SK-N-SH (cell line): Measurements from ENCODE around the gene ARHGEF12. TPM values are rescaled to one million over a fixed set of nuclear protein-coding genes. Genes with fewer than 3 reads are reported as not detected.

ENCODE experiments used
- CTCF ChIA-PET: fragments of 300-600, 350-600 bp; formaldehyde crosslinking; extraction: SDS; loops from one replicate; lab custom pipeline; 2021; lab: Yijun Ruan, JAX
- POLR2A ChIA-PET: fragments of 350-600 bp; sonication (Branson Sonifier 250); formaldehyde crosslinking; extraction: SDS; loops from one replicate; lab custom pipeline; 2020; ENCODE audit warnings: antibody characterized with exemption, inconsistent platforms; lab: Yijun Ruan, JAX
- DNase-seq: peaks from one replicate; pipeline ENCODE4 v3.0.0; 2012
- H2AFZ ChIP-seq: fragments of 200-600 bp; sonication (generic); 2 replicates; pipeline ENCODE4 v1.8.1; 2016; ENCODE audit warnings: antibody characterized with exemption, mild to moderate bottlenecking, low read depth
- H3F3A ChIP-seq: fragments of 200-600 bp; sonication (generic); replicated peaks from 2 replicates; pipeline ENCODE3; 2016; ENCODE audit warnings: antibody characterized with exemption, mild to moderate bottlenecking; ENCODE audit not compliant: insufficient read depth
- H3K27ac ChIP-seq, 2 experiments: fragments of 200-500 bp in 1 of 2; fragments of 200-600 bp in 1 of 2; sonication (Bioruptor generic) in 1 of 2; sonication (generic), shearing (Covaris generic) in 1 of 2; 2 replicates each; pipeline versions ENCODE4 v1.5.1 to v1.6.1; 2014 to 2016; ENCODE audit warnings: low read depth in 2 of 2, inconsistent platforms in 1 of 2, low read length in 1 of 2, mild to moderate bottlenecking in 1 of 2, mixed read lengths in 1 of 2
- H3K27me3 ChIP-seq: fragments of 200-600 bp; sonication (generic), shearing (Covaris generic); 2 replicates; pipeline ENCODE4 v1.6.1; 2016; ENCODE audit warnings: mixed run types; ENCODE audit not compliant: insufficient read depth
- H3K36me3 ChIP-seq, 2 experiments: fragments of 200-500 bp in 1 of 2; fragments of 200-600 bp in 1 of 2; sonication (Bioruptor generic) in 1 of 2; sonication (generic) in 1 of 2; replicated peaks in 1 of 2; 2 replicates each; pipeline versions ENCODE3 to v1.5.1; 2014 to 2016; ENCODE audit warnings: low read length in 1 of 2, mild to moderate bottlenecking in 1 of 2; ENCODE audit not compliant: insufficient read depth in 2 of 2, control insufficient read depth in 1 of 2
- H3K4me1 ChIP-seq, 2 experiments: fragments of 200-500 bp in 1 of 2; fragments of 200-600 bp in 1 of 2; sonication (Bioruptor generic) in 1 of 2; sonication (generic), shearing (Covaris generic) in 1 of 2; 2 replicates each; pipeline versions ENCODE4 v1.5.1 to v1.6.1; 2014 to 2016; ENCODE audit warnings: low read depth in 1 of 2, low read length in 1 of 2, mixed run types in 1 of 2; ENCODE audit not compliant: insufficient read depth in 2 of 2, control insufficient read depth in 1 of 2
- H3K4me2 ChIP-seq: fragments of 200-600 bp; sonication (generic), shearing (Covaris generic); 2 replicates; pipeline ENCODE4 v1.6.1; 2017; ENCODE audit warnings: mixed run types
- H3K4me3 ChIP-seq, 2 experiments: fragments of 200-500 bp in 1 of 2; fragments of 200-600 bp in 1 of 2; sonication (Bioruptor generic) in 1 of 2; sonication (generic), shearing (Covaris generic) in 1 of 2; 2 replicates each; pipeline versions ENCODE4 v1.5.1 to v1.8.1; 2014 to 2016; ENCODE audit warnings: low read depth in 2 of 2, inconsistent platforms in 1 of 2, low read length in 1 of 2, mild to moderate bottlenecking in 1 of 2, mixed read lengths in 1 of 2, moderate library complexity in 1 of 2
- H3K79me2 ChIP-seq: fragments of 200-600 bp; sonication (generic); 2 replicates; pipeline ENCODE4 v1.8.1; 2017; ENCODE audit warnings: mild to moderate bottlenecking; ENCODE audit not compliant: insufficient read depth
- H3K9ac ChIP-seq: fragments of 200-600 bp; sonication (generic); 2 replicates; pipeline ENCODE4 v1.6.1; 2017; ENCODE audit warnings: mixed run types
- H3K9me2 ChIP-seq: fragments of 200-600 bp; sonication (generic); 2 replicates; pipeline ENCODE4 v1.6.1; 2017; ENCODE audit warnings: mixed run types
- H3K9me3 ChIP-seq: fragments of 200-600 bp; sonication (generic); 2 replicates; pipeline ENCODE4 v1.6.1; 2017; ENCODE audit warnings: mixed run types, mild to moderate bottlenecking, moderate library complexity
- H4K20me1 ChIP-seq: fragments of 200-600 bp; sonication (generic); 2 replicates; pipeline ENCODE4 v1.6.1; 2017; ENCODE audit warnings: mild to moderate bottlenecking, mixed run types; ENCODE audit not compliant: insufficient read depth
- CHD2 ChIP-seq: fragments of 150-350 bp; IDR thresholded peaks from 2 replicates; pipeline ENCODE4 v1.6.1; 2018; ENCODE audit warnings: low read length; ENCODE audit not compliant: partially characterized antibody
- ELF1 ChIP-seq: IDR thresholded peaks from 2 replicates; pipeline ENCODE4 v1.4.0; 2012
- EZH2phosphoT487 ChIP-seq: fragments of 200-600 bp; sonication (generic); IDR thresholded peaks from 2 replicates; pipeline ENCODE4 v1.6.1; 2017; ENCODE audit warnings: low read depth, mixed run types, mild to moderate bottlenecking, antibody characterized with exemption, moderate library complexity, borderline replicate concordance
- GABPA ChIP-seq: IDR thresholded peaks from 2 replicates; pipeline ENCODE4 v1.4.0; 2012; ENCODE audit warnings: low read depth, mild to moderate bottlenecking
- JUND ChIP-seq: IDR thresholded peaks from 2 replicates; pipeline ENCODE4 v1.4.0; 2012
- NFIC ChIP-seq: IDR thresholded peaks from 2 replicates; pipeline ENCODE4 v1.4.0; 2012; ENCODE audit warnings: borderline replicate concordance
- POLR2AphosphoS5 ChIP-seq: IDR thresholded peaks from 2 replicates; pipeline ENCODE4 v1.6.1; 2012; ENCODE audit warnings: low read depth, low read length
- RFX5 ChIP-seq: IDR thresholded peaks from 2 replicates; pipeline ENCODE4 v1.6.1; 2012; ENCODE audit warnings: mild to moderate bottlenecking, improper control_type of control experiment, low read length
- SIN3A ChIP-seq: IDR thresholded peaks from 2 replicates; pipeline ENCODE4 v1.6.1; 2012; ENCODE audit warnings: low read depth, mild to moderate bottlenecking, low read length, moderate library complexity, borderline replicate concordance
- SMC3 ChIP-seq: IDR thresholded peaks from 2 replicates; pipeline ENCODE4 v1.6.1; 2012; ENCODE audit warnings: low read depth, low read length, improper control_type of control experiment
- TAF1 ChIP-seq: IDR thresholded peaks from 2 replicates; pipeline ENCODE4 v1.6.1; 2012; ENCODE audit warnings: low read depth, mild to moderate bottlenecking, low read length, moderate library complexity, borderline replicate concordance
- TCF12 ChIP-seq: IDR thresholded peaks from 2 replicates; pipeline ENCODE4 v1.4.0; 2012
- TEAD4 ChIP-seq: IDR thresholded peaks from 2 replicates; pipeline ENCODE4 v1.4.0; 2012; ENCODE audit warnings: mild to moderate bottlenecking, borderline replicate concordance; ENCODE audit not compliant: insufficient read depth
- WGBS: methylation state at CpG from one replicate; pipeline ENCODE4 v1.1.6; 2017; ENCODE audit warnings: low lambda C conversion rate; 5-methylcytosine and 5-hydroxymethylcytosine counted together
- polyA plus RNA-seq, 3 experiments: library from polyadenylated mRNA; depleted of rRNA; stranded (reverse); fragments of >200 nt; gene quantifications; 2 replicates each; pipeline ENCODE4 v1.2.3, GENCODE V29; 2012
- TF ChIP-seq, protein P1 (sequence below): IDR thresholded peaks from 2 replicates; pipeline ENCODE4; 2012
- TF ChIP-seq, protein P2 (sequence below): IDR thresholded peaks from 2 replicates; pipeline ENCODE4 v1.6.1; 2012; ENCODE audit warnings: mild to moderate bottlenecking, low read depth, low read length, moderate library complexity
- TF ChIP-seq, protein P3 (sequence below): fragments of 150-350 bp; IDR thresholded peaks from 2 replicates; pipeline ENCODE4 v1.6.1; 2017; ENCODE audit warnings: antibody characterized with exemption, low read length, low read depth, borderline replicate concordance
- TF ChIP-seq, protein P4 (sequence below): IDR thresholded peaks from 2 replicates; pipeline ENCODE4 v1.4.0; 2012; ENCODE audit warnings: low read depth, borderline replicate concordance
- TF ChIP-seq, protein P5 (sequence below): IDR thresholded peaks from 2 replicates; pipeline ENCODE4 v1.4.0; 2012; ENCODE audit warnings: low read depth, borderline replicate concordance
- TF ChIP-seq, protein P6 (sequence below): fragments of 150-350 bp; IDR thresholded peaks from 2 replicates; pipeline ENCODE4 v1.6.1; 2016; ENCODE audit warnings: mild to moderate bottlenecking, low read depth, low read length

The ARHGEF12 gene
- polyA plus RNA-seq, 1 of the 3 experiments (the other 2 are of a cell fraction), result 12.3 TPM

DNA sequence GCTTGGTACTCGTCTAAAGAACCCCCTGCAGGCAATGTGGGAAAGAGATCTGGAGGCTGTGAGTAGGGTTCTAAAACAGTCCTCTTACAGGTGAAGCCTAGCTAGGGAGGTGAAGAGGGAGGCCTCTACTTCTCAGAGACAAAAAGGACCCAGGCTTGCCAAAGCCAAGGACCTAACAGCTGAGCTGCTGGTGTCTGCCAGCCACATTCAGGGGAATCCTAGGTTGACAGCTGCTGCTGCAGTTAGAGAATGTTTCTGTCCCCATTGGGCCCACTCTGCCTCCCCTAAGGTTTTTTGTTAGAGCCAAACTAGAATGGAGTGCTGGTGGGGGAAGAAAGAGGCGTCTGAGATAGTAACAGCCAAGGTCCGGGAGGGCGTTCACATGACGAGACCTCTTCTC lies 37.8 kb upstream of the ARHGEF12 start:
- Histone ChIP-seq H4K20me1 (no peaks in the 10 kb centered on the region), H2AFZ (no peak overlapping the region), H3K9me2 (no peaks in the 10 kb centered on the region), H3K9ac (no peak overlapping the region), H3K4me1 (peaks cover 0 to 26% of the 10 kb centered on the region in 2 experiments; a peak in 2 of 4 replicates), H3K27ac (no peak overlapping the region), H3F3A (peaks cover 4% of the 10 kb centered on the region), H3K4me2 (no peak overlapping the region), H3K4me3 (no peak overlapping the region), H3K27me3 (peaks cover 3% of the 10 kb centered on the region; the same call in 1 of the 2 replicates), H3K36me3 (no peaks in the 10 kb centered on the region), H3K79me2 (no peaks in the 10 kb centered on the region), H3K9me3 (no peaks in the 10 kb centered on the region)
- no peak for DNase-seq
- TF ChIP-seq JUND (no peak), TEAD4 (no peak), ELF1 (no peak), CHD2 (no peak), RFX5 (no peak), SMC3 (no peak), NFIC (no peak), POLR2AphosphoS5 (no peak), TAF1 (no peak), GABPA (no peak), TCF12 (no peak), EZH2phosphoT487 (no peak), SIN3A (no peak)
- TF ChIP-seq, protein P1, sequence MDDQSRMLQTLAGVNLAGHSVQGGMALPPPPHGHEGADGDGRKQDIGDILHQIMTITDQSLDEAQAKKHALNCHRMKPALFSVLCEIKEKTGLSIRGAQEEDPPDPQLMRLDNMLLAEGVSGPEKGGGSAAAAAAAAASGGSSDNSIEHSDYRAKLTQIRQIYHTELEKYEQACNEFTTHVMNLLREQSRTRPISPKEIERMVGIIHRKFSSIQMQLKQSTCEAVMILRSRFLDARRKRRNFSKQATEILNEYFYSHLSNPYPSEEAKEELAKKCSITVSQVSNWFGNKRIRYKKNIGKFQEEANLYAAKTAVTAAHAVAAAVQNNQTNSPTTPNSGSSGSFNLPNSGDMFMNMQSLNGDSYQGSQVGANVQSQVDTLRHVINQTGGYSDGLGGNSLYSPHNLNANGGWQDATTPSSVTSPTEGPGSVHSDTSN, result no peak
- TF ChIP-seq, protein P2, sequence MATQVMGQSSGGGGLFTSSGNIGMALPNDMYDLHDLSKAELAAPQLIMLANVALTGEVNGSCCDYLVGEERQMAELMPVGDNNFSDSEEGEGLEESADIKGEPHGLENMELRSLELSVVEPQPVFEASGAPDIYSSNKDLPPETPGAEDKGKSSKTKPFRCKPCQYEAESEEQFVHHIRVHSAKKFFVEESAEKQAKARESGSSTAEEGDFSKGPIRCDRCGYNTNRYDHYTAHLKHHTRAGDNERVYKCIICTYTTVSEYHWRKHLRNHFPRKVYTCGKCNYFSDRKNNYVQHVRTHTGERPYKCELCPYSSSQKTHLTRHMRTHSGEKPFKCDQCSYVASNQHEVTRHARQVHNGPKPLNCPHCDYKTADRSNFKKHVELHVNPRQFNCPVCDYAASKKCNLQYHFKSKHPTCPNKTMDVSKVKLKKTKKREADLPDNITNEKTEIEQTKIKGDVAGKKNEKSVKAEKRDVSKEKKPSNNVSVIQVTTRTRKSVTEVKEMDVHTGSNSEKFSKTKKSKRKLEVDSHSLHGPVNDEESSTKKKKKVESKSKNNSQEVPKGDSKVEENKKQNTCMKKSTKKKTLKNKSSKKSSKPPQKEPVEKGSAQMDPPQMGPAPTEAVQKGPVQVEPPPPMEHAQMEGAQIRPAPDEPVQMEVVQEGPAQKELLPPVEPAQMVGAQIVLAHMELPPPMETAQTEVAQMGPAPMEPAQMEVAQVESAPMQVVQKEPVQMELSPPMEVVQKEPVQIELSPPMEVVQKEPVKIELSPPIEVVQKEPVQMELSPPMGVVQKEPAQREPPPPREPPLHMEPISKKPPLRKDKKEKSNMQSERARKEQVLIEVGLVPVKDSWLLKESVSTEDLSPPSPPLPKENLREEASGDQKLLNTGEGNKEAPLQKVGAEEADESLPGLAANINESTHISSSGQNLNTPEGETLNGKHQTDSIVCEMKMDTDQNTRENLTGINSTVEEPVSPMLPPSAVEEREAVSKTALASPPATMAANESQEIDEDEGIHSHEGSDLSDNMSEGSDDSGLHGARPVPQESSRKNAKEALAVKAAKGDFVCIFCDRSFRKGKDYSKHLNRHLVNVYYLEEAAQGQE, result no peak
- TF ChIP-seq, protein P3, sequence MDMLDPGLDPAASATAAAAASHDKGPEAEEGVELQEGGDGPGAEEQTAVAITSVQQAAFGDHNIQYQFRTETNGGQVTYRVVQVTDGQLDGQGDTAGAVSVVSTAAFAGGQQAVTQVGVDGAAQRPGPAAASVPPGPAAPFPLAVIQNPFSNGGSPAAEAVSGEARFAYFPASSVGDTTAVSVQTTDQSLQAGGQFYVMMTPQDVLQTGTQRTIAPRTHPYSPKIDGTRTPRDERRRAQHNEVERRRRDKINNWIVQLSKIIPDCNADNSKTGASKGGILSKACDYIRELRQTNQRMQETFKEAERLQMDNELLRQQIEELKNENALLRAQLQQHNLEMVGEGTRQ, result no peak
- TF ChIP-seq, protein P4, sequence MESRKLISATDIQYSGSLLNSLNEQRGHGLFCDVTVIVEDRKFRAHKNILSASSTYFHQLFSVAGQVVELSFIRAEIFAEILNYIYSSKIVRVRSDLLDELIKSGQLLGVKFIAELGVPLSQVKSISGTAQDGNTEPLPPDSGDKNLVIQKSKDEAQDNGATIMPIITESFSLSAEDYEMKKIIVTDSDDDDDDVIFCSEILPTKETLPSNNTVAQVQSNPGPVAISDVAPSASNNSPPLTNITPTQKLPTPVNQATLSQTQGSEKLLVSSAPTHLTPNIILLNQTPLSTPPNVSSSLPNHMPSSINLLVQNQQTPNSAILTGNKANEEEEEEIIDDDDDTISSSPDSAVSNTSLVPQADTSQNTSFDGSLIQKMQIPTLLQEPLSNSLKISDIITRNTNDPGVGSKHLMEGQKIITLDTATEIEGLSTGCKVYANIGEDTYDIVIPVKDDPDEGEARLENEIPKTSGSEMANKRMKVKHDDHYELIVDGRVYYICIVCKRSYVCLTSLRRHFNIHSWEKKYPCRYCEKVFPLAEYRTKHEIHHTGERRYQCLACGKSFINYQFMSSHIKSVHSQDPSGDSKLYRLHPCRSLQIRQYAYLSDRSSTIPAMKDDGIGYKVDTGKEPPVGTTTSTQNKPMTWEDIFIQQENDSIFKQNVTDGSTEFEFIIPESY, result no peak
- TF ChIP-seq, protein P5, sequence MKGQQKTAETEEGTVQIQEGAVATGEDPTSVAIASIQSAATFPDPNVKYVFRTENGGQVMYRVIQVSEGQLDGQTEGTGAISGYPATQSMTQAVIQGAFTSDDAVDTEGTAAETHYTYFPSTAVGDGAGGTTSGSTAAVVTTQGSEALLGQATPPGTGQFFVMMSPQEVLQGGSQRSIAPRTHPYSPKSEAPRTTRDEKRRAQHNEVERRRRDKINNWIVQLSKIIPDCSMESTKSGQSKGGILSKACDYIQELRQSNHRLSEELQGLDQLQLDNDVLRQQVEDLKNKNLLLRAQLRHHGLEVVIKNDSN, result no peak
- TF ChIP-seq, protein P6, sequence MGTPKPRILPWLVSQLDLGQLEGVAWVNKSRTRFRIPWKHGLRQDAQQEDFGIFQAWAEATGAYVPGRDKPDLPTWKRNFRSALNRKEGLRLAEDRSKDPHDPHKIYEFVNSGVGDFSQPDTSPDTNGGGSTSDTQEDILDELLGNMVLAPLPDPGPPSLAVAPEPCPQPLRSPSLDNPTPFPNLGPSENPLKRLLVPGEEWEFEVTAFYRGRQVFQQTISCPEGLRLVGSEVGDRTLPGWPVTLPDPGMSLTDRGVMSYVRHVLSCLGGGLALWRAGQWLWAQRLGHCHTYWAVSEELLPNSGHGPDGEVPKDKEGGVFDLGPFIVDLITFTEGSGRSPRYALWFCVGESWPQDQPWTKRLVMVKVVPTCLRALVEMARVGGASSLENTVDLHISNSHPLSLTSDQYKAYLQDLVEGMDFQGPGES, result no peak
- ChIA-PET CTCF (interaction anchor here (0.6 to 19.4 kb wide), 9 partner anchors 16 to 587 kb away, joined by 3 to 622 read pairs (median 17); partner anchors contain the start of gene POU2F3), POLR2A (interaction anchor here (2.7 kb wide), 1 partner anchor 64 kb away, joined by 6 read pairs; no protein-coding TSS in a partner anchor)
- 84% methylated on average over 5 of the region's 5 CpGs for WGBS
